GM10266 (cell line): ENCODE results near the gene MYCN.

ENCODE experiments used
- DNase-seq: peaks from one replicate; pipeline ENCODE4 v3.0.0; 2012; ENCODE audit errors: extremely low spot score
- CTCF ChIP-seq: IDR thresholded peaks from 2 replicates; pipeline ENCODE4 v1.5.1; 2012; ENCODE audit warnings: mild to moderate bottlenecking, low read depth; ENCODE audit not compliant: control insufficient read depth, insufficient read depth; ENCODE audit errors: missing control alignments

Gene MYCN

GRCh38 chr2:15943378-15944280, 3.3 kb downstream of the MYCN start:
- peak; percentile 14 for TF ChIP-seq CTCF
- peak; percentile 39 for DNase-seq

- no peak for DNase-seq
- no peak for TF ChIP-seq CTCF
These were observed 4.1 kb downstream of the MYCN start for GRCh38 chr2:15944325-15945017.

GRCh38 chr2:15945909-15946705, 5.8 kb downstream of the MYCN start:
- no peak for DNase-seq
- no peak for TF ChIP-seq CTCF

GRCh38 chr2:15946983-15947382, 6.6 kb downstream of the MYCN start:
- TF ChIP-seq CTCF, result no peak
- DNase-seq, result no peak

GRCh38 chr2:15947431-15947830, 7.1 kb downstream of the MYCN start:
- no peak for TF ChIP-seq CTCF

GRCh38 chr2:15948704-15948957, 8.3 kb downstream of the MYCN start:
- no peak for DNase-seq
- no peak for TF ChIP-seq CTCF

More at GRCh38 chr2:15947431-15947830, 7.1 kb downstream of the MYCN start:
- no peak for DNase-seq
